Neural progenitor cell (in vitro differentiated cells): ENCODE data around the gene PIK3CB.

ENCODE experiments used
- CTCF ChIP-seq: fragments of 200-600 bp; sonication (generic); IDR thresholded peaks from 2 replicates; pipeline ENCODE4 v1.5.1; 2017; ENCODE audit warnings: antibody characterized with exemption, mild to moderate bottlenecking
- EZH2 ChIP-seq: fragments of 200-600 bp; sonication (generic); IDR thresholded peaks from 2 replicates; pipeline ENCODE4 v1.6.1; 2017; ENCODE audit warnings: antibody characterized with exemption, mild to moderate bottlenecking, moderate library complexity
- EZH2phosphoT487 ChIP-seq: fragments of 200-600 bp; sonication (generic); IDR thresholded peaks from 2 replicates; pipeline ENCODE4 v1.6.1; 2017; ENCODE audit warnings: antibody characterized with exemption

DNA sequence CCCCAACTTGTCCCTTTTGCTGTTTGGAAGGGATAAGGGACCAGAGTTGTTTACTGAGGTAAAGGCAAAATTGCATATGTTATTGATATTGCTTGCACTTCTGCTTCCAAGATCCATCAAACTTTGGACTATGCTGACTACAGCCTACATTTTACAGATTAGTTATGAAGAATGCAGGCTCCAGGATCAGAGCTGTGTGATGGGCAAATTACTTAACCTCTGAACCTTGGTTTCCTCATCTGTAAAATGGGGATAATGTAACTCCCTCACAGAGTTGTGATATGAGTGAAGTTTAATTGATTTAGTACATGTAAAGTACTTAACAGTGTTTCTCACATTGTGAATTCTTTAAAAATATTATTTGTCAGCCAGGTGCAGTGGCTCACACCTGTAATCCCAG is 210.2 kb downstream of the PIK3CB start:
- TF ChIP-seq CTCF (no peak), EZH2 (no peak), EZH2phosphoT487 (no peak)
